CD4-positive, alpha-beta T cell treated with Interferon gamma for 1 hour (primary cell): ENCODE data around the gene CAV1.
A peak's percentile ranks its signal among the peaks of the same experiment; 100 is the strongest.
"Not testable (repeated sequence)": the region's sequence is repeated elsewhere in the genome, so short reads cannot be mapped to it uniquely, and the experiment has no call there.

ENCODE experiments used
- DNase-seq: peaks from one replicate; pipeline ENCODE4 v3.0.0-alpha.2; 2020

Gene CAV1

GRCh38 chr7:116524609-116525297 lies at the start of gene CAV1:
CAV1 (plus strand) TSS chr7:116525036; CDS start chr7:116525063, 27 bp downstream.
- peak; percentile 15 for DNase-seq

- no peak for DNase-seq
Measured at GRCh38 chr7:116477625-116478024, 47.2 kb upstream of the CAV1 start.

- no peak for DNase-seq
Measured at GRCh38 chr7:116478834-116479233, 46.0 kb upstream of the CAV1 start.

GRCh38 chr7:116483271-116483942 lies 41.4 kb upstream of the CAV1 start:
- DNase-seq = no peak

- not testable (repeated sequence) for DNase-seq
Measured at GRCh38 chr7:116484389-116484788, 40.4 kb upstream of the CAV1 start.

- no peak for DNase-seq
Measured at GRCh38 chr7:116487907-116488521, 36.8 kb upstream of the CAV1 start.

GRCh38 chr7:116490351-116490750 lies 34.5 kb upstream of the CAV1 start:
- DNase-seq = no peak

GRCh38 chr7:116491887-116492653 lies 32.8 kb upstream of the CAV1 start:
- no peak for DNase-seq

GRCh38 chr7:116492654-116493109 lies 32.2 kb upstream of the CAV1 start:
- DNase-seq = no peak

- DNase-seq = no peak
Measured at GRCh38 chr7:116493449-116493848, 31.4 kb upstream of the CAV1 start.

GRCh38 chr7:116494472-116494871 lies 30.4 kb upstream of the CAV1 start:
- no peak for DNase-seq

GRCh38 chr7:116495736-116496135 lies 29.1 kb upstream of the CAV1 start:
- DNase-seq = no peak

- no peak for DNase-seq
Measured at GRCh38 chr7:116496653-116497052, 28.2 kb upstream of the CAV1 start.

- no peak for DNase-seq
Measured at GRCh38 chr7:116497708-116498107, 27.1 kb upstream of the CAV1 start.

GRCh38 chr7:116499168-116500077 lies 25.4 kb upstream of the CAV1 start, which contains the start of gene CAV2:
CAV2 (plus strand) TSS chr7:116499738; CDS start chr7:116499782, 44 bp downstream.
- DNase-seq = no peak

GRCh38 chr7:116500078-116500853 lies 24.6 kb upstream of the CAV1 start:
- DNase-seq = no peak

GRCh38 chr7:116501425-116502167 lies 23.2 kb upstream of the CAV1 start:
- no peak for DNase-seq

- no peak for DNase-seq
Measured at GRCh38 chr7:116502201-116503096, 22.4 kb upstream of the CAV1 start.

- DNase-seq = no peak
Measured at GRCh38 chr7:116503835-116504234, 21.0 kb upstream of the CAV1 start.
